Measurements from ENCODE around the gene PPHLN1. TPM values are rescaled to one million over a fixed set of nuclear protein-coding genes. Genes with fewer than 3 reads are reported as not detected.

The PPHLN1 gene
- total RNA-seq, 1 donor from 2014 or later: 59.7 TPM

- DNase-seq (ENCODE audit: extremely low spot score, unreplicated experiment): no peak
- no peak for TF ChIP-seq CTCF (conservative IDR thresholded peaks at IDR 0.05)
- no peaks in the 10 kb centered on the region for H3K27me3 Mint-ChIP-seq
- no peak overlapping the region for H3K27ac Mint-ChIP-seq
- no peak overlapping the region for H3K4me3 Mint-ChIP-seq
- H3K4me1 Mint-ChIP-seq (ENCODE audit: unreplicated experiment): peaks cover 16% of the 10 kb centered on the region
- peaks cover 66% of the 10 kb centered on the region for H3K36me3 Mint-ChIP-seq
- peaks cover 14% of the 10 kb centered on the region for H3K9me3 Mint-ChIP-seq
These were observed 118.4 kb downstream of the PPHLN1 start for GRCh38 chr12:42444192-42444943.

- Mint-ChIP-seq H3K9me3 (peaks cover 14% of the 10 kb centered on the region), H3K4me1 (ENCODE audit: unreplicated experiment) (peaks cover 20% of the 10 kb centered on the region), H3K27ac (no peak overlapping the region), H3K36me3 (peaks cover 74% of the 10 kb centered on the region), H3K27me3 (no peaks in the 10 kb centered on the region), H3K4me3 (no peak overlapping the region)
- no peak for DNase-seq (ENCODE audit: extremely low spot score, unreplicated experiment)
- TF ChIP-seq CTCF (conservative IDR thresholded peaks at IDR 0.05): no peak
These were observed 119.9 kb downstream of the PPHLN1 start for GRCh38 chr12:42445891-42446290.

GRCh38 chr12:42446761-42447160, 120.8 kb downstream of the PPHLN1 start:
- TF ChIP-seq CTCF (conservative IDR thresholded peaks at IDR 0.05): no peak
- no peak overlapping the region for H3K4me3 Mint-ChIP-seq
- H3K4me1 Mint-ChIP-seq (ENCODE audit: unreplicated experiment): peaks cover 20% of the 10 kb centered on the region
- DNase-seq (ENCODE audit: extremely low spot score, unreplicated experiment): no peak
- H3K9me3 Mint-ChIP-seq: peaks cover 14% of the 10 kb centered on the region
- H3K27me3 Mint-ChIP-seq: no peaks in the 10 kb centered on the region
- H3K27ac Mint-ChIP-seq: peak overlapping the region; percentile 2
- peaks cover 69% of the 10 kb centered on the region for H3K36me3 Mint-ChIP-seq

GRCh38 chr12:42447371-42447786, 121.4 kb downstream of the PPHLN1 start:
- no peak for DNase-seq (ENCODE audit: extremely low spot score, unreplicated experiment)
- Mint-ChIP-seq H3K27ac (peak overlapping the region; percentile 2), H3K27me3 (no peaks in the 10 kb centered on the region), H3K9me3 (peaks cover 14% of the 10 kb centered on the region), H3K4me3 (no peak overlapping the region), H3K36me3 (peaks cover 67% of the 10 kb centered on the region), H3K4me1 (ENCODE audit: unreplicated experiment) (peaks cover 20% of the 10 kb centered on the region)
- no peak for TF ChIP-seq CTCF (conservative IDR thresholded peaks at IDR 0.05)

GRCh38 chr12:42448841-42449240, 122.9 kb downstream of the PPHLN1 start:
- Mint-ChIP-seq H3K27ac (no peak overlapping the region), H3K4me3 (no peak overlapping the region), H3K9me3 (peaks cover 14% of the 10 kb centered on the region), H3K4me1 (ENCODE audit: unreplicated experiment) (peaks cover 20% of the 10 kb centered on the region), H3K36me3 (peaks cover 58% of the 10 kb centered on the region), H3K27me3 (no peaks in the 10 kb centered on the region)
- no peak for TF ChIP-seq CTCF (conservative IDR thresholded peaks at IDR 0.05)
- DNase-seq (ENCODE audit: extremely low spot score, unreplicated experiment): no peak

Measured in type B pancreatic cell (in vitro differentiated cells).